ENCODE results near the gene SLC51A. TPM values are rescaled to one million over a fixed set of nuclear protein-coding genes. Genes with fewer than 3 reads are reported as not detected.

The SLC51A gene
- total and polyA plus RNA-seq, 2 of the 13 experiments (the other 11 are each of a cell fraction or from before 2014, with no cell fraction given): 4.3 to 48.8 TPM

GRCh38 chr3:196216089-196216564 lies at the start of gene SLC51A (continued):
- TF ChIP-seq ATF3 (CRISPR knock-in tag; IDR thresholded peaks at IDR 0.05) (no peak), GABPB1 (CRISPR knock-in tag; IDR thresholded peaks at IDR 0.05) (no peak; the same call in 1 of the 2 replicates), ZSCAN25 (CRISPR knock-in tag; IDR thresholded peaks at IDR 0.05) (no peak), HIVEP1 (CRISPR knock-in tag; IDR thresholded peaks at IDR 0.05) (peak; percentile 62), MEIS2 (CRISPR knock-in tag; IDR thresholded peaks at IDR 0.05) (no peak), NFKBIZ (CRISPR knock-in tag; IDR thresholded peaks at IDR 0.05) (no peak), MNT (IDR thresholded peaks at IDR 0.05) (no peak), LCORL (IDR thresholded peaks at IDR 0.05) (no peak), LCORL (CRISPR knock-in tag; IDR thresholded peaks at IDR 0.05) (0 out of 2 replicates have a peak, but pooled peaks have one; percentile 31), PHF8 (CRISPR knock-in tag; IDR thresholded peaks at IDR 0.05) (no peak), RBFOX2 (IDR thresholded peaks at IDR 0.05; ENCODE audit: low read depth, low read length) (no peak), ZNF563 (CRISPR knock-in tag; IDR thresholded peaks at IDR 0.05) (no peak), PITX1 (CRISPR knock-in tag; IDR thresholded peaks at IDR 0.05) (no peak), ZMAT3 (CRISPR knock-in tag; conservative IDR thresholded peaks at IDR 0.05) (no peak), KMT2A (CRISPR knock-in tag; IDR thresholded peaks at IDR 0.05) (0 out of 2 replicates have a peak, but pooled peaks have one; percentile 14), ZNF557 (CRISPR knock-in tag; IDR thresholded peaks at IDR 0.05) (no peak), PHF5A (CRISPR knock-in tag; IDR thresholded peaks at IDR 0.05; ENCODE audit: low read depth, unreplicated experiment) (no peak), XBP1 (CRISPR knock-in tag; IDR thresholded peaks at IDR 0.05) (no peak), DDIT3 (CRISPR knock-in tag; IDR thresholded peaks at IDR 0.05) (no peak)
- TF ChIP-seq, protein P1, sequence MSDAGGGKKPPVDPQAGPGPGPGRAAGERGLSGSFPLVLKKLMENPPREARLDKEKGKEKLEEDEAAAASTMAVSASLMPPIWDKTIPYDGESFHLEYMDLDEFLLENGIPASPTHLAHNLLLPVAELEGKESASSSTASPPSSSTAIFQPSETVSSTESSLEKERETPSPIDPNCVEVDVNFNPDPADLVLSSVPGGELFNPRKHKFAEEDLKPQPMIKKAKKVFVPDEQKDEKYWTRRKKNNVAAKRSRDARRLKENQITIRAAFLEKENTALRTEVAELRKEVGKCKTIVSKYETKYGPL (CRISPR knock-in tag; IDR thresholded peaks at IDR 0.05): no peak
- TF ChIP-seq, protein P2, sequence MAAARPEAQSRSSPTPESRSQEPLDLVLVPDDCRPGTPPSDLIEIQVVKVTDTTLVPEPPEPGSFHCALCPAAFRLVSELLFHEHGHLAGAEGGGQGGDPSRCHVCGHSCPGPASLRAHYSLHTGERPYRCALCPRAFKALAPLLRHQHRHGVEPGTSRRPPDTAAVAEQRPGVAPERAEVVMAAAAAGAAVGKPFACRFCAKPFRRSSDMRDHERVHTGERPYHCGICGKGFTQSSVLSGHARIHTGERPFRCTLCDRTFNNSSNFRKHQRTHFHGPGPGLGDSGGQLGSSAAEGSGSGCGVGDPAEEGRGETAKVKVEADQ (CRISPR knock-in tag; IDR thresholded peaks at IDR 0.05; ENCODE audit: borderline replicate concordance): no peak
